ENCODE results near the gene RPS6KA5. TPM values are rescaled to one million over a fixed set of nuclear protein-coding genes. Genes with fewer than 3 reads are reported as not detected.

RPS6KA5 gene
- total and polyA plus RNA-seq, 2 donors (not counting 1 experiment from before 2014, with no cell fraction given), result 0.59 to 2.0 TPM

DNA sequence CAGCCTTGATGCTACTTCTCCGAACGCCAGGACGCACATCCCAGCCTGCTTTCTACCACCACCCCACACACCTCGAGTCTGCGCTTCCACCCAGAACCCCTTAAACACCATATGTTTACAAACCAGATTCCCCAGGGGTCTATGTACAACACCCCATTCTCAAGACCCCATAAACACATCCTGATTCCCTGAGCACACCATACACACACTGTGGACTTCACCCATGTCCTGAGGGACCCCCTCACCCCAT is 244.9 kb downstream of the RPS6KA5 start:
- Histone ChIP-seq H2AFZ (ENCODE audit: low read length) (peak overlapping the region; percentile 57), H3K27ac (ENCODE audit: insufficient read depth, low read length) (no peak overlapping the region), H3K79me2 (ENCODE audit: control insufficient read depth, insufficient read depth, low read length) (peaks cover 6% of the 10 kb centered on the region), H3K4me1 (ENCODE audit: control insufficient read depth, extremely low read depth, insufficient read depth, low read length) (peaks cover 4% of the 10 kb centered on the region), H3K4me2 (ENCODE audit: extremely low read depth, insufficient read depth, low read length) (peak overlapping the region; percentile 96), H3K27me3 (ENCODE audit: control insufficient read depth, insufficient read depth, low read length) (no peaks in the 10 kb centered on the region), H3K4me3 (replicated peaks in 1 of 4; ENCODE audit: control extremely low read depth in 1 of 4, insufficient read depth in 1 of 4, low read depth in 3 of 4, low read length in 4 of 4) (peak overlapping the region; percentile 55 to 91 (median 78)), H3K9me3 (ENCODE audit: control insufficient read depth, insufficient read depth, low read depth, low read length) (no peaks in the 10 kb centered on the region), H4K20me1 (ENCODE audit: control insufficient read depth, extremely low read depth, insufficient read depth, low read length) (no peaks in the 10 kb centered on the region), H3K36me3 (ENCODE audit: control insufficient read depth, insufficient read depth, low read length) (no peaks in the 10 kb centered on the region), H3K9ac (ENCODE audit: insufficient read depth, low read length) (peak overlapping the region; percentile 66)
- no peak for DNase-seq (ENCODE audit: low read depth in 2 of 2)
- TF ChIP-seq, protein P1, sequence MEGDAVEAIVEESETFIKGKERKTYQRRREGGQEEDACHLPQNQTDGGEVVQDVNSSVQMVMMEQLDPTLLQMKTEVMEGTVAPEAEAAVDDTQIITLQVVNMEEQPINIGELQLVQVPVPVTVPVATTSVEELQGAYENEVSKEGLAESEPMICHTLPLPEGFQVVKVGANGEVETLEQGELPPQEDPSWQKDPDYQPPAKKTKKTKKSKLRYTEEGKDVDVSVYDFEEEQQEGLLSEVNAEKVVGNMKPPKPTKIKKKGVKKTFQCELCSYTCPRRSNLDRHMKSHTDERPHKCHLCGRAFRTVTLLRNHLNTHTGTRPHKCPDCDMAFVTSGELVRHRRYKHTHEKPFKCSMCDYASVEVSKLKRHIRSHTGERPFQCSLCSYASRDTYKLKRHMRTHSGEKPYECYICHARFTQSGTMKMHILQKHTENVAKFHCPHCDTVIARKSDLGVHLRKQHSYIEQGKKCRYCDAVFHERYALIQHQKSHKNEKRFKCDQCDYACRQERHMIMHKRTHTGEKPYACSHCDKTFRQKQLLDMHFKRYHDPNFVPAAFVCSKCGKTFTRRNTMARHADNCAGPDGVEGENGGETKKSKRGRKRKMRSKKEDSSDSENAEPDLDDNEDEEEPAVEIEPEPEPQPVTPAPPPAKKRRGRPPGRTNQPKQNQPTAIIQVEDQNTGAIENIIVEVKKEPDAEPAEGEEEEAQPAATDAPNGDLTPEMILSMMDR (conservative IDR thresholded peaks at IDR 0.05 in 1 of 2, IDR thresholded peaks at IDR 0.05 in 1 of 2; ENCODE audit: low read depth in 1 of 2, low read length in 2 of 2), result no peak
- no peak for TF ChIP-seq EZH2 (IDR thresholded peaks at IDR 0.05; ENCODE audit: low read length, missing control alignments)

DNA sequence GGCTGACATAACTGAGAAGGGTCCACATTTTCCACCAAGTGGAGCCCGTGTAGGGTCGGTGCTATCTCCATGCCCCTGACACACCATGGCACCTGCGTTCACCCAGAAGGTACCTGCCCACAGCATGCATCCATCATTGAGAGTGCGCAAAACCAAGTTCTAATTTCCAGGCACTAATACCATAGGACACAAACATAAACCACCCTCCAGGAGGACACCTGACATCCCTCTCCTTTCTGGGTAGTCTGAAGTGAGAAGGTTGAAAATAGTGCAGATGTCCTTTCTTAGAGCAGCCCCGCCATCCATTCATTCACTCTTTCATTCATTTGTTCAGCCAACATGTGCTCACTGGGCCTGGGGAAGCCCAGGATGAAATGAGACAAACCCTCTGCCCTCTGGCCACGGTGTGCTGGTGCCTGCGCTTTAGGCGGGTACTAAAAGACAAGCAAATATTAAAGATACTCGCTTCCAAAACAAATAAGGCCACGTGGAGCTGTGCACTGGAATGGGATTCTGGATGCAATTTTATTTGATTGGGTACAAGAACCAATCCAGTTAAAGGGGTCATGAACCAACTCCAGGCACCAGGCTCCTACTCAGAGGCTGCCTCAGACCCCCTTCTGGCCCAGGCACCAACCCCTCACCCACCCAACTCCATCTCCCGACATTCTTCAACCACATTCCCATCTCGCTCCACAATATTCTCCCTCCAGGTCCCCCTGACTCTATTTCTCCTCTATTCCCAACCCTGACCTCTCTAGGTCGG is 245.5 kb downstream of the RPS6KA5 start:
- Histone ChIP-seq H3K9me3 (ENCODE audit: control insufficient read depth, insufficient read depth, low read depth, low read length) (no peaks in the 10 kb centered on the region), H4K20me1 (ENCODE audit: control insufficient read depth, extremely low read depth, insufficient read depth, low read length) (no peaks in the 10 kb centered on the region), H3K4me3 (replicated peaks in 1 of 4; ENCODE audit: control extremely low read depth in 1 of 4, insufficient read depth in 1 of 4, low read depth in 3 of 4, low read length in 4 of 4) (peak overlapping the region; percentile 55 to 91 (median 78)), H3K9ac (ENCODE audit: insufficient read depth, low read length) (peak overlapping the region; percentile 66), H3K79me2 (ENCODE audit: control insufficient read depth, insufficient read depth, low read length) (peaks cover 6% of the 10 kb centered on the region), H3K4me1 (ENCODE audit: control insufficient read depth, extremely low read depth, insufficient read depth, low read length) (peaks cover 4% of the 10 kb centered on the region), H3K36me3 (ENCODE audit: control insufficient read depth, insufficient read depth, low read length) (no peaks in the 10 kb centered on the region), H3K27ac (ENCODE audit: insufficient read depth, low read length) (no peak overlapping the region), H3K4me2 (ENCODE audit: extremely low read depth, insufficient read depth, low read length) (peak overlapping the region; percentile 96), H2AFZ (ENCODE audit: low read length) (peak overlapping the region; percentile 57), H3K27me3 (ENCODE audit: control insufficient read depth, insufficient read depth, low read length) (no peaks in the 10 kb centered on the region)
- TF ChIP-seq, protein P1 (conservative IDR thresholded peaks at IDR 0.05 in 1 of 2, IDR thresholded peaks at IDR 0.05 in 1 of 2; ENCODE audit: low read depth in 1 of 2, low read length in 2 of 2), result no peak
- TF ChIP-seq EZH2 (IDR thresholded peaks at IDR 0.05; ENCODE audit: low read length, missing control alignments), result no peak
- DNase-seq (ENCODE audit: low read depth in 2 of 2), result no peak

- H3K36me3 ChIP-seq (ENCODE audit: control insufficient read depth, insufficient read depth, low read length), result no peaks in the 10 kb centered on the region
- TF ChIP-seq, protein P1 (conservative IDR thresholded peaks at IDR 0.05 in 1 of 2, IDR thresholded peaks at IDR 0.05 in 1 of 2; ENCODE audit: low read depth in 1 of 2, low read length in 2 of 2), result no peak
- TF ChIP-seq EZH2 (IDR thresholded peaks at IDR 0.05; ENCODE audit: low read length, missing control alignments), result no peak
- no peak overlapping the region for H3K4me2 ChIP-seq (ENCODE audit: extremely low read depth, insufficient read depth, low read length)
- no peak overlapping the region for H2AFZ ChIP-seq (ENCODE audit: low read length)
- H3K27ac ChIP-seq (ENCODE audit: insufficient read depth, low read length), result no peak overlapping the region
- H3K27me3 ChIP-seq (ENCODE audit: control insufficient read depth, insufficient read depth, low read length), result no peaks in the 10 kb centered on the region
- peaks cover 4% of the 10 kb centered on the region for H3K4me1 ChIP-seq (ENCODE audit: control insufficient read depth, extremely low read depth, insufficient read depth, low read length)
- no peak for DNase-seq (ENCODE audit: low read depth in 2 of 2)
- H3K9ac ChIP-seq (ENCODE audit: insufficient read depth, low read length), result no peak overlapping the region
- H4K20me1 ChIP-seq (ENCODE audit: control insufficient read depth, extremely low read depth, insufficient read depth, low read length), result no peaks in the 10 kb centered on the region
- no peak overlapping the region for H3K4me3 ChIP-seq (replicated peaks in 1 of 4; ENCODE audit: control extremely low read depth in 1 of 4, insufficient read depth in 1 of 4, low read depth in 3 of 4, low read length in 4 of 4)
- peaks cover 6% of the 10 kb centered on the region for H3K79me2 ChIP-seq (ENCODE audit: control insufficient read depth, insufficient read depth, low read length)
- no peaks in the 10 kb centered on the region for H3K9me3 ChIP-seq (ENCODE audit: control insufficient read depth, insufficient read depth, low read depth, low read length)
These were observed 247.0 kb downstream of the RPS6KA5 start for GRCh38 chr14:90813442-90813841.
